HEK293T (cell line): ENCODE results near the gene ARHGAP10.

Experiments
- ARNT ChIP-seq: fragments of 450-650 bp; IDR thresholded peaks from 2 replicates; pipeline ENCODE4 v1.6.1; 2017; ENCODE audit warnings: mild to moderate bottlenecking
- CTBP1 ChIP-seq: fragments of 450-650 bp; IDR thresholded peaks from 2 replicates; pipeline ENCODE4 v1.6.1; 2016; ENCODE audit warnings: borderline replicate concordance
- ELF4 ChIP-seq: fragments of 450-650 bp; IDR thresholded peaks from 2 replicates; pipeline ENCODE4 v1.6.1; 2017; ENCODE audit warnings: antibody characterized with exemption
- FOXA1 ChIP-seq: fragments of 450-650 bp; IDR thresholded peaks from 2 replicates; pipeline ENCODE4 v1.6.1; 2016; ENCODE audit warnings: mild to moderate bottlenecking
- FOXK2 ChIP-seq: fragments of 450-650 bp; IDR thresholded peaks from 2 replicates; pipeline ENCODE4 v1.6.1; 2016; ENCODE audit warnings: mild to moderate bottlenecking
- FOXM1 ChIP-seq: fragments of 450-650 bp; IDR thresholded peaks from 2 replicates; pipeline ENCODE4 v1.6.1; 2017; ENCODE audit warnings: mild to moderate bottlenecking, borderline replicate concordance
- HDGF ChIP-seq: fragments of 450-650 bp; IDR thresholded peaks from 2 replicates; pipeline ENCODE4 v1.6.1; 2017; ENCODE audit warnings: antibody characterized with exemption, borderline replicate concordance
- L3MBTL2 ChIP-seq: fragments of 450-650 bp; conservative IDR thresholded peaks from 2 replicates; pipeline ENCODE4 v1.6.1; 2016; ENCODE audit warnings: mild to moderate bottlenecking
- NFRKB ChIP-seq: fragments of 450-650 bp; IDR thresholded peaks from 2 replicates; pipeline ENCODE4 v1.6.1; 2016; ENCODE audit warnings: mild to moderate bottlenecking, moderate library complexity
- SP1 ChIP-seq: fragments of 450-650 bp; IDR thresholded peaks from 2 replicates; pipeline ENCODE4 v1.6.1; 2017
- SUZ12 ChIP-seq: fragments of 450-650 bp; IDR thresholded peaks from 2 replicates; pipeline ENCODE4 v1.6.1; 2016; ENCODE audit warnings: mild to moderate bottlenecking
- TF ChIP-seq, protein P1 (sequence below): fragments of 450-650 bp; IDR thresholded peaks from 2 replicates; pipeline ENCODE4 v1.6.1; 2016

DNA sequence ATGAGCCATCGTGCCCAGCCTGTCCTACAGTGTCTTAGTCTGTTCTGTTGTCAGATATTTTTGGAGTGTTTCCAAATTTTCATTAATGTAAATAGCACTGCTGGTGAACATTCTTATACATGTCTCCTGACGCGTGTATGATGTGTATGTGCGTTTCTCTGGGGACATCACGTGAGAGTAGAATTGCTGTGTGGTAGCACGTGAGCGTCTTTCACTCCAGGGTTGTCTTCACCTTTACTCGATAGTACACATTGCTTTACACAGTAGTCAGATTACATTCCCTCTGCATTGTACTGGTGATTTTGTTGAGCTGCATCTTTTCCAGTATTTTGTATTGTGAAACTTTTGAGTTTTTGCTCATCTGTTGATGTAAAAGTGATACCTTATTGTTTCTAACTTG is 60.0 kb downstream of the ARHGAP10 start:
- TF ChIP-seq SUZ12 (no peak), FOXM1 (no peak), FOXA1 (no peak), HDGF (no peak), FOXK2 (no peak), NFRKB (no peak), ELF4 (no peak), ARNT (no peak), SP1 (no peak), CTBP1 (no peak), L3MBTL2 (no peak)
- TF ChIP-seq, protein P1, sequence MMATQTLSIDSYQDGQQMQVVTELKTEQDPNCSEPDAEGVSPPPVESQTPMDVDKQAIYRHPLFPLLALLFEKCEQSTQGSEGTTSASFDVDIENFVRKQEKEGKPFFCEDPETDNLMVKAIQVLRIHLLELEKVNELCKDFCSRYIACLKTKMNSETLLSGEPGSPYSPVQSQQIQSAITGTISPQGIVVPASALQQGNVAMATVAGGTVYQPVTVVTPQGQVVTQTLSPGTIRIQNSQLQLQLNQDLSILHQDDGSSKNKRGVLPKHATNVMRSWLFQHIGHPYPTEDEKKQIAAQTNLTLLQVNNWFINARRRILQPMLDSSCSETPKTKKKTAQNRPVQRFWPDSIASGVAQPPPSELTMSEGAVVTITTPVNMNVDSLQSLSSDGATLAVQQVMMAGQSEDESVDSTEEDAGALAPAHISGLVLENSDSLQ, result no peak
